PFSK-1 (cell line): ENCODE measurements around the gene TGM6.

Source experiments
- FOXP2 ChIP-seq: optimal IDR thresholded peaks from 2 replicates; pipeline ENCODE3; 2011; ENCODE audit warnings: borderline replicate concordance, control low read depth, inconsistent platforms; ENCODE audit not compliant: insufficient read depth; ENCODE audit errors: extremely low read length, extremely low read depth
- POLR2AphosphoS5 ChIP-seq: IDR thresholded peaks from 2 replicates; pipeline ENCODE4 v1.6.1; 2012; ENCODE audit warnings: low read depth, mild to moderate bottlenecking, control low read depth, low read length, moderate library complexity
- REST ChIP-seq, 2 experiments: IDR thresholded peaks; 2 replicates each; pipeline versions ENCODE4 v1.6.1 to v1.8.0; 2011 to 2012; ENCODE audit warnings: low read depth in 2 of 2, low read length in 2 of 2, control low read depth in 1 of 2, inconsistent platforms in 1 of 2, mild to moderate bottlenecking in 1 of 2, moderate library complexity in 1 of 2; ENCODE audit not compliant: insufficient read depth in 1 of 2
- SIN3A ChIP-seq: IDR thresholded peaks from 2 replicates; pipeline ENCODE4 v1.6.1; 2012; ENCODE audit warnings: mild to moderate bottlenecking, low read length, moderate library complexity, borderline replicate concordance; ENCODE audit not compliant: insufficient read depth
- TAF1 ChIP-seq: IDR thresholded peaks from 2 replicates; pipeline ENCODE4 v1.6.1; 2012; ENCODE audit warnings: low read length, control low read depth, borderline replicate concordance; ENCODE audit not compliant: insufficient read depth

- TF ChIP-seq REST (IDR thresholded peaks at IDR 0.05; ENCODE audit: insufficient read depth in 1 of 2, low read depth in 2 of 2, low read length in 2 of 2) (no peak), TAF1 (no peak), SIN3A (no peak), POLR2AphosphoS5 (no peak), FOXP2 (no peak)
These were observed 49.6 kb upstream of the TGM6 start for GRCh38 chr20:2331106-2331505.
